Nephron (organoid): ENCODE data around the gene TSPAN15.

ENCODE experiments used
- H3K27ac Mint-ChIP-seq, 3 experiments: 2 replicates each; pipeline ENCODE4 v1.8.0; 2020; ENCODE audit warnings: mixed read lengths in 3 of 3, mild to moderate bottlenecking in 2 of 3, moderate library complexity in 1 of 3
- H3K27me3 Mint-ChIP-seq: 2 replicates; pipeline ENCODE4 v1.8.0; 2021; ENCODE audit warnings: low read depth, mild to moderate bottlenecking, moderate library complexity, mixed read lengths
- H3K36me3 Mint-ChIP-seq: 2 replicates; pipeline ENCODE4 v1.8.0; 2020; ENCODE audit warnings: low read depth, mixed read lengths
- H3K4me1 Mint-ChIP-seq: 2 replicates; pipeline ENCODE4 v1.8.0; 2020; ENCODE audit warnings: mixed read lengths
- H3K4me3 Mint-ChIP-seq, 3 experiments: 2 replicates each; pipeline ENCODE4 v1.8.0; 2020; ENCODE audit warnings: mild to moderate bottlenecking in 3 of 3, mixed read lengths in 3 of 3, moderate library complexity in 2 of 3
- H3K9me3 Mint-ChIP-seq: 2 replicates; pipeline ENCODE4 v1.8.0; 2020; ENCODE audit warnings: mixed read lengths
- CTCF ChIP-seq, 3 experiments: fragments of 200-600 bp; sonication (generic); IDR thresholded peaks; one replicate each; pipeline ENCODE4 v1.5.0; 2021; ENCODE audit warnings: antibody characterized with exemption in 3 of 3; ENCODE audit not compliant: unreplicated experiment in 3 of 3

The TSPAN15 gene

GRCh38 chr10:69425041-69425440, 26.2 kb upstream of the TSPAN15 start:
- H3K36me3 Mint-ChIP-seq = no peaks in the 10 kb centered on the region
- H3K27me3 Mint-ChIP-seq = peaks cover 10% of the 10 kb centered on the region
- H3K4me1 Mint-ChIP-seq = no peaks in the 10 kb centered on the region
- H3K27ac Mint-ChIP-seq = no peak overlapping the region
- H3K9me3 Mint-ChIP-seq = no peaks in the 10 kb centered on the region
- TF ChIP-seq CTCF (IDR thresholded peaks at IDR 0.05; ENCODE audit: unreplicated experiment in 3 of 3) = no peak
- no peak overlapping the region for H3K4me3 Mint-ChIP-seq

- H3K9me3 Mint-ChIP-seq = no peaks in the 10 kb centered on the region
- no peaks in the 10 kb centered on the region for H3K36me3 Mint-ChIP-seq
- no peak for TF ChIP-seq CTCF (IDR thresholded peaks at IDR 0.05; ENCODE audit: unreplicated experiment in 3 of 3)
- H3K4me3 Mint-ChIP-seq = no peak overlapping the region
- H3K27me3 Mint-ChIP-seq = peaks cover 10% of the 10 kb centered on the region
- no peak overlapping the region for H3K27ac Mint-ChIP-seq
- no peaks in the 10 kb centered on the region for H3K4me1 Mint-ChIP-seq
Measured at GRCh38 chr10:69425511-69426298, 25.6 kb upstream of the TSPAN15 start.

GRCh38 chr10:69426376-69426727, 24.9 kb upstream of the TSPAN15 start:
- Mint-ChIP-seq H3K27ac (no peak overlapping the region), H3K27me3 (peaks cover 10% of the 10 kb centered on the region), H3K4me3 (no peak overlapping the region), H3K9me3 (no peaks in the 10 kb centered on the region), H3K36me3 (no peaks in the 10 kb centered on the region), H3K4me1 (no peaks in the 10 kb centered on the region)
- TF ChIP-seq CTCF (IDR thresholded peaks at IDR 0.05; ENCODE audit: unreplicated experiment in 3 of 3) = no peak

GRCh38 chr10:69428165-69428564, 23.1 kb upstream of the TSPAN15 start:
- Mint-ChIP-seq H3K36me3 (no peaks in the 10 kb centered on the region), H3K27ac (no peak overlapping the region), H3K9me3 (no peaks in the 10 kb centered on the region), H3K4me3 (no peak overlapping the region), H3K4me1 (no peaks in the 10 kb centered on the region), H3K27me3 (peaks cover 5% of the 10 kb centered on the region)
- TF ChIP-seq CTCF (IDR thresholded peaks at IDR 0.05; ENCODE audit: unreplicated experiment in 3 of 3) = no peak

GRCh38 chr10:69434169-69434568, 17.1 kb upstream of the TSPAN15 start:
- Mint-ChIP-seq H3K9me3 (peaks cover 4% of the 10 kb centered on the region), H3K27me3 (no peaks in the 10 kb centered on the region), H3K27ac (no peak overlapping the region), H3K36me3 (no peaks in the 10 kb centered on the region), H3K4me3 (no peak overlapping the region), H3K4me1 (peaks cover 22% of the 10 kb centered on the region)
- TF ChIP-seq CTCF (IDR thresholded peaks at IDR 0.05; ENCODE audit: unreplicated experiment in 3 of 3) = no peak

GRCh38 chr10:69434926-69435325, 16.3 kb upstream of the TSPAN15 start:
- no peak overlapping the region for H3K27ac Mint-ChIP-seq
- no peak overlapping the region for H3K4me3 Mint-ChIP-seq
- H3K9me3 Mint-ChIP-seq = peaks cover 4% of the 10 kb centered on the region
- no peak for TF ChIP-seq CTCF (IDR thresholded peaks at IDR 0.05; ENCODE audit: unreplicated experiment in 3 of 3)
- H3K4me1 Mint-ChIP-seq = peaks cover 27% of the 10 kb centered on the region
- no peaks in the 10 kb centered on the region for H3K36me3 Mint-ChIP-seq
- no peaks in the 10 kb centered on the region for H3K27me3 Mint-ChIP-seq
